ENCODE results near the gene NRG2.

NRG2 gene

DNA sequence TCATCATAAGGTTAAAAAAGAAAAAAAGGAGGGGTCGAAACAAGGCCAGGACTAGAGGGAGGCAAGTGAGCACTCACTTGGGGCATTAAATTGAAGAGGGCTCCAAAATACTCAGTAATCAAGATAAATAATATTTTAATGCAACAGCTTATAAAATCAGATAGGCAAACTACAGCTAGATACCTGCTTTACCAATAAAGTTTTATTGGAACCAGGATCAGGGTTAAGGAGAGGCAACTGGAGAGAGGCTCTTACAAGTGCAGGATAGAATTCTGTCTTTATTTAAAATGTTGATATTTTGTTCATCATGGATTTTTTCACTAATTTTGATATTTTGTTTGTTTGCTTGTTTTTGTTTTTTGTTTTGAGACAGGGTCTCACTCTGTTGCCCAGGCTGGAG is 40.6 kb upstream of the NRG2 start:
- TF ChIP-seq EZH2phosphoT487 (IDR thresholded peaks at IDR 0.05; ENCODE audit: borderline replicate concordance, low read length) (no peak), CTCF (IDR thresholded peaks at IDR 0.05; ENCODE audit: low read depth, low read length, poor library complexity, severe bottlenecking) (no peak)
- Histone ChIP-seq H3K4me3 (ENCODE audit: low read length) (no peak overlapping the region), H3K27me3 (ENCODE audit: control insufficient read depth, low read length) (peaks cover 39% of the 10 kb centered on the region), H4K20me1 (ENCODE audit: control insufficient read depth, insufficient read depth, low read depth, low read length) (no peaks in the 10 kb centered on the region), H3F3A (ENCODE audit: control insufficient read depth, insufficient read depth) (no peaks in the 10 kb centered on the region), H3K79me2 (ENCODE audit: control insufficient read depth, low read length) (no peaks in the 10 kb centered on the region), H3K4me2 (ENCODE audit: low read length) (no peak overlapping the region), H3K27ac (ENCODE audit: low read depth, low read length) (no peak overlapping the region), H3K9me2 (replicated peaks; ENCODE audit: control insufficient read depth, low read length) (no peaks in the 10 kb centered on the region), H3K4me1 (ENCODE audit: control insufficient read depth, low read length) (no peaks in the 10 kb centered on the region), H3K9me3 (ENCODE audit: control insufficient read depth, insufficient read depth, low read length) (no peaks in the 10 kb centered on the region; the same call in 1 of the 2 replicates), H3K36me3 (ENCODE audit: control insufficient read depth, low read length) (no peaks in the 10 kb centered on the region)

DNA sequence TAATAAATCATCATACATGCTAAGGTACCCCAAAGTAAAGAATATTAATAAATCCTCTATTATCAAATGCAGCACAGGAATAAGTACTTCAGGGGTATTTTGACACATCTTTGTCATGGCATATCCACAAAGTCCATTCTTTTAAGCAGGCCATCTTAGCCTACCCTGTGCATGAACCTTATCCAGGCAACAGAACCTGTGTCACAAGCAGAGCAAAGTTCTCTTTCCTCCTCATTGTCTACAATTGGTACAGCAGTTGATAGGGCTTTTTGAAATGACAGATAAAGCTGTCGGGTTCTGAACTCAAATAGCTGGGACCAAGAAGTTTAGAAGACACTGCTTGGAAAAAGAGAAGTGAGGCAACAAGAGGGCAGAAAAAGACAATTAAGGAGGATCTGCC is 40.0 kb upstream of the NRG2 start:
- no peak overlapping the region for H3K4me2 ChIP-seq (ENCODE audit: low read length)
- H3K79me2 ChIP-seq (ENCODE audit: control insufficient read depth, low read length): no peaks in the 10 kb centered on the region
- H3K4me3 ChIP-seq (ENCODE audit: low read length): no peak overlapping the region
- no peaks in the 10 kb centered on the region for H3K4me1 ChIP-seq (ENCODE audit: control insufficient read depth, low read length)
- H3K9me2 ChIP-seq (replicated peaks; ENCODE audit: control insufficient read depth, low read length): no peaks in the 10 kb centered on the region
- H3K27me3 ChIP-seq (ENCODE audit: control insufficient read depth, low read length): peaks cover 39% of the 10 kb centered on the region
- H3K36me3 ChIP-seq (ENCODE audit: control insufficient read depth, low read length): no peaks in the 10 kb centered on the region
- H3K27ac ChIP-seq (ENCODE audit: low read depth, low read length): no peak overlapping the region
- no peaks in the 10 kb centered on the region for H4K20me1 ChIP-seq (ENCODE audit: control insufficient read depth, insufficient read depth, low read depth, low read length)
- H3K9me3 ChIP-seq (ENCODE audit: control insufficient read depth, insufficient read depth, low read length): no peaks in the 10 kb centered on the region; the same call in 1 of the 2 replicates
- TF ChIP-seq EZH2phosphoT487 (IDR thresholded peaks at IDR 0.05; ENCODE audit: borderline replicate concordance, low read length): no peak
- TF ChIP-seq CTCF (IDR thresholded peaks at IDR 0.05; ENCODE audit: low read depth, low read length, poor library complexity, severe bottlenecking): no peak
- no peaks in the 10 kb centered on the region for H3F3A ChIP-seq (ENCODE audit: control insufficient read depth, insufficient read depth)

DNA sequence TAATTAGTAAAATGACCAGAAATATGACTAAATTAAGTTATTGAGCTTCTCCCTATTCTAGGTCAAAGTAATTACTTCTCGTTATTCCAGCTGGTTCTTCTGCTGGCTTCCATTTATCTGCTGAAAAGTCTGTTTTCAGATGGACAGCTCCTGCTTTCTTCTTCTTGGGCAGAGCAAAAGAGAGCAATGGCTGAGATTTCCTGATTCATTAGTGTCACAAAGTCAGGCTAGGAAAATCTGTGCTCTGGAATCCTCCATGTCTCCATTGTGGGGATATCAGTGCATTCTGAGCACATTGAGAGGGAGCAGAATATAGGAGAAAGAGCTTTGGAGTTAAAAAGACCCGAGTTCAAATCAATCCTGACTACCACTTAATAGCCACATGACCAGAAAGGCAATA is 33.7 kb upstream of the NRG2 start:
- Histone ChIP-seq H3K9me2 (replicated peaks; ENCODE audit: control insufficient read depth, low read length) (no peaks in the 10 kb centered on the region), H3K27ac (ENCODE audit: low read depth, low read length) (no peak overlapping the region), H3K4me3 (ENCODE audit: low read length) (no peak overlapping the region), H3K4me1 (ENCODE audit: control insufficient read depth, low read length) (no peaks in the 10 kb centered on the region), H3K4me2 (ENCODE audit: low read length) (no peak overlapping the region), H4K20me1 (ENCODE audit: control insufficient read depth, insufficient read depth, low read depth, low read length) (no peaks in the 10 kb centered on the region), H3K36me3 (ENCODE audit: control insufficient read depth, low read length) (no peaks in the 10 kb centered on the region), H3F3A (ENCODE audit: control insufficient read depth, insufficient read depth) (no peaks in the 10 kb centered on the region), H3K9me3 (ENCODE audit: control insufficient read depth, insufficient read depth, low read length) (no peaks in the 10 kb centered on the region), H3K27me3 (ENCODE audit: control insufficient read depth, low read length) (peaks cover 21% of the 10 kb centered on the region), H3K79me2 (ENCODE audit: control insufficient read depth, low read length) (no peaks in the 10 kb centered on the region)
- TF ChIP-seq CTCF (IDR thresholded peaks at IDR 0.05; ENCODE audit: low read depth, low read length, poor library complexity, severe bottlenecking): no peak

DNA sequence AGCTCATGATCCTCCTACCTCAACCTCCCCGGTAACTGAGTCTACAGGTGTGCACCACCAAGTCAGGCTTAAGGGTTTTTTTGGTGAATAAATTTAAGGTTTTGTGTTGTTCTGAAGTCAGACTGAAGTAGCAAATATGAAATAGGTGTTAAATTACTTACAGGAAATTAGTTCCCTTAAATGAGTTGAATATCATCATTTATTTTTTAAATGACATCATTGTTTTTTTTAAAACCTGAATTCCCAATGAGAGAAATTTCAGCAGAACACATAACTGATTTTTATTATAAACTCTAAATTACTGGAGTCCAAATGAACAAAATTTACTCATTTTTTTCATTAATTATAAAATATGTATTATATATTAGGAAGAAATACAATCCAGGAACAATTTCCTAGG is 33.0 kb upstream of the NRG2 start:
- Histone ChIP-seq H3F3A (ENCODE audit: control insufficient read depth, insufficient read depth) (no peaks in the 10 kb centered on the region), H3K27ac (ENCODE audit: low read depth, low read length) (no peak overlapping the region), H3K9me3 (ENCODE audit: control insufficient read depth, insufficient read depth, low read length) (no peaks in the 10 kb centered on the region), H3K4me1 (ENCODE audit: control insufficient read depth, low read length) (no peaks in the 10 kb centered on the region), H3K36me3 (ENCODE audit: control insufficient read depth, low read length) (no peaks in the 10 kb centered on the region), H3K27me3 (ENCODE audit: control insufficient read depth, low read length) (peaks cover 19% of the 10 kb centered on the region), H3K4me3 (ENCODE audit: low read length) (no peak overlapping the region), H4K20me1 (ENCODE audit: control insufficient read depth, insufficient read depth, low read depth, low read length) (no peaks in the 10 kb centered on the region), H3K9me2 (replicated peaks; ENCODE audit: control insufficient read depth, low read length) (no peaks in the 10 kb centered on the region), H3K79me2 (ENCODE audit: control insufficient read depth, low read length) (no peaks in the 10 kb centered on the region), H3K4me2 (ENCODE audit: low read length) (no peak overlapping the region)
- TF ChIP-seq EZH2phosphoT487 (IDR thresholded peaks at IDR 0.05; ENCODE audit: borderline replicate concordance, low read length) (no peak), CTCF (IDR thresholded peaks at IDR 0.05; ENCODE audit: low read depth, low read length, poor library complexity, severe bottlenecking) (no peak)
